Upper lobe of right lung (tissue), 1 donor: ENCODE measurements around the gene SIRT7. TPM values are rescaled to one million over a fixed set of nuclear protein-coding genes. Genes with fewer than 3 reads are reported as not detected.
"Not testable (repeated sequence)": the region's sequence is repeated elsewhere in the genome, so short reads cannot be mapped to it uniquely, and the experiment has no call there.

Source experiments
- ATAC-seq: fragments of 200-7000 bp; cut with Tn5 transposase; one replicate; pipeline ENCODE4 v1.9.1; 2020; ENCODE audit warnings: mild to moderate bottlenecking, moderate library complexity
- DNase-seq: peaks from one replicate; pipeline ENCODE4 v3.0.0-alpha.2; 2020
- H3K27ac ChIP-seq: fragments of 200-600 bp; one replicate; pipeline ENCODE4 v1.8.0; 2022
- H3K27me3 ChIP-seq: fragments of 200-600 bp; one replicate; pipeline ENCODE4 v1.8.0; 2022; ENCODE audit warnings: mild to moderate bottlenecking
- H3K36me3 ChIP-seq: fragments of 200-600 bp; one replicate; pipeline ENCODE4 v1.8.0; 2022
- H3K4me1 ChIP-seq: fragments of 200-600 bp; one replicate; pipeline ENCODE4 v1.8.0; 2022
- H3K4me3 ChIP-seq: fragments of 200-600 bp; one replicate; pipeline ENCODE4 v1.8.0; 2022; ENCODE audit warnings: mild to moderate bottlenecking
- H3K9me3 ChIP-seq: fragments of 200-600 bp; one replicate; pipeline ENCODE4 v1.8.0; 2022
- intact Hi-C: fragments of 100-400 bp; cut with DNase I; formaldehyde crosslinking; loops from one replicate; pipeline ENCODE4 v1.11.0; 2022
- total RNA-seq: library from RNA; stranded (reverse); fragmentation: NEBNext Ultra II Directional; extraction: Animal tissue kit (Norgen Biotek cat#: 25700); gene quantifications from one replicate; pipeline ENCODE4 v1.2.1, GENCODE V29; 2021
- TF ChIP-seq, protein P1 (sequence below): fragments of 200-600 bp; IDR thresholded peaks from one replicate; pipeline ENCODE4 v1.8.0; 2022; ENCODE audit warnings: antibody characterized with exemption
- donor health status: DM: no; HTN: yes; CAD: no; lungs with severe emphysema.

The SIRT7 gene
- total RNA-seq, 1 donor from 2014 or later: 27.5 TPM

DNA sequence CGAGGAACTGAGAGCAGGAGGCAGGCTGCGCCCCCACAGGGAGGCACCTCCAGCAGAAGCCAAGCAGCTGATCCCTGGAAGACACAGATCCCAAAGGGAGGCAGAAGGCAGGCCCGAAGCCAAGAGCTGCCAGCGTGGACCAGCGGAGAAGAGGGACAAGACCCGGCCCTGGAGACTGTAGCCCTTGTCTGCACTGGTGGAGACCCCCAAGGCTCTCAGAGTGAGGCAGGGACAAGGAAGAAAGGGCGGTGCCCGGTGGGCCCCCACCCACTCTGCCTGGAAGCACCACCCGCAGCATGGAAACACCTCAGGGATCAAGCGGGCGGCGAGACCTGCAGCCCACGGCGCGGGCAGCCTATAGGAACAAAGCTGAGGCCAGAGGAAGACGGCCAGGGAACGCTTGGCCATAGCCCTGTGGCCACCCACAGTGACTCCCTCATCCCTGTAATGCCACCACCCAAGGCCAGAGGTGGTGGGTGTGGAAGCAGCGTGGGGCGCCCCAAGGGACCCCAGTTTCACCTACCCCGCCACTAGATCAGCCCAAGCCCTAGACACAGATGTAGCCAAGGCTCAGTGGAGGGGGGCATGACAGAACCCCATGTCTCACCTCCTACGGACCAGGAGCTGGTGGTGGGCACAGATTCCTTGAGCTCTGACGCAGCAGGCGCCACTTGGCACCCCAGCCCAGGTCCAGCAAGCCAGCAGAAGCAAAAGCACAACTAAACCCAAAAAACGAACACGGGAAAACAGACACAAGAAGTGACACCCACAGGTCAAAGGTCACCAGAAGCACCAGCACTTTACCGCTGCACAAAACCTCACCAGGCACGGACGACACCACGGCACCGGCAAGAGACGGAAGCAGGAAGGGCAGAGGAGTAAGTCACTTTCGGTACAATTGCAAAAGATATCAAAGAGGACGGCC, 2.9 kb upstream of the SIRT7 start:
- intact Hi-C loops: no loop called here
- Histone ChIP-seq H3K27me3 (no peaks in the 10 kb centered on the region), H3K27ac (no peak overlapping the region), H3K9me3 (no peaks in the 10 kb centered on the region), H3K4me3 (no peak overlapping the region), H3K4me1 (peaks cover 45% of the 10 kb centered on the region), H3K36me3 (peaks cover 15% of the 10 kb centered on the region)
- DNase-seq: no peak
- ATAC-seq: no peak
- TF ChIP-seq, protein P1, sequence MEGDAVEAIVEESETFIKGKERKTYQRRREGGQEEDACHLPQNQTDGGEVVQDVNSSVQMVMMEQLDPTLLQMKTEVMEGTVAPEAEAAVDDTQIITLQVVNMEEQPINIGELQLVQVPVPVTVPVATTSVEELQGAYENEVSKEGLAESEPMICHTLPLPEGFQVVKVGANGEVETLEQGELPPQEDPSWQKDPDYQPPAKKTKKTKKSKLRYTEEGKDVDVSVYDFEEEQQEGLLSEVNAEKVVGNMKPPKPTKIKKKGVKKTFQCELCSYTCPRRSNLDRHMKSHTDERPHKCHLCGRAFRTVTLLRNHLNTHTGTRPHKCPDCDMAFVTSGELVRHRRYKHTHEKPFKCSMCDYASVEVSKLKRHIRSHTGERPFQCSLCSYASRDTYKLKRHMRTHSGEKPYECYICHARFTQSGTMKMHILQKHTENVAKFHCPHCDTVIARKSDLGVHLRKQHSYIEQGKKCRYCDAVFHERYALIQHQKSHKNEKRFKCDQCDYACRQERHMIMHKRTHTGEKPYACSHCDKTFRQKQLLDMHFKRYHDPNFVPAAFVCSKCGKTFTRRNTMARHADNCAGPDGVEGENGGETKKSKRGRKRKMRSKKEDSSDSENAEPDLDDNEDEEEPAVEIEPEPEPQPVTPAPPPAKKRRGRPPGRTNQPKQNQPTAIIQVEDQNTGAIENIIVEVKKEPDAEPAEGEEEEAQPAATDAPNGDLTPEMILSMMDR: no peak

DNA sequence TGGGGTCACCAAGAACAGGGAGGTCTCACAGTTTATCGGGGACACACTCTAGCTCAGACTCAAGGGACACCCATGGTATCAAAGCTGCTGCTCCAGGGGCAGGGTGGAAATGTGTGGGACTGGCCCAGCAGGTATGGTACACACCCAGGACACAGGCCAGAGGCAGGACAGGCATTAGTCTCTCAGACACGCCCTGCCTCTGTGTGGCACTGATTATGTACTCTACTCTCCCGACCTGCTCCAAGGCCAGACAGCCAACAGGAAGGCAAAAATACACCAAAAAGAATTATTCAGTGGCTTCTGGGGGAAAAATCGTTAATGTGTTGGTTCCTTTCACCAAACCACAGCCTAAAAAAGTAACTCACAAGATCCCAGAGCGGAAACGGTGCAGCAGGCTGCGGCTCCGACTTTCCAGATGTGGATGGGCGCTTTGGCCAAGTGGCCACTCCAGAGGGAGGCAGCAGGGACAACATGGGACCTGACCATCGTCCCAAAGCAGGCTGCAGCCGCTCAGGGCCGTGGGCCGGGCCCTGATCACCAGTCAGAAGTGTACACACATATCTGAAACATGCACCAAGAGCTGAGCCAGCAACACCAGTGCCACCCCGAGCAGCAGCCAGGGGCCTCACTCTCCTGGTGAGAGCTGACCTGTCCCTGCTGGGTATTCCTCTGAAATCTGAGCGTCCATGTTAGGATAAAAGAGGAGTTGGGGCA, 1.0 kb upstream of the SIRT7 start:
- peaks cover 30% of the 10 kb centered on the region for H3K36me3 ChIP-seq
- TF ChIP-seq, protein P1: no peak
- H3K4me3 ChIP-seq: no peak overlapping the region
- ATAC-seq (no peak), DNase-seq (no peak)
- no peaks in the 10 kb centered on the region for H3K9me3 ChIP-seq
- intact Hi-C loops: no loop called here
- no peak overlapping the region for H3K27ac ChIP-seq
- no peaks in the 10 kb centered on the region for H3K27me3 ChIP-seq
- peaks cover 28% of the 10 kb centered on the region for H3K4me1 ChIP-seq

DNA sequence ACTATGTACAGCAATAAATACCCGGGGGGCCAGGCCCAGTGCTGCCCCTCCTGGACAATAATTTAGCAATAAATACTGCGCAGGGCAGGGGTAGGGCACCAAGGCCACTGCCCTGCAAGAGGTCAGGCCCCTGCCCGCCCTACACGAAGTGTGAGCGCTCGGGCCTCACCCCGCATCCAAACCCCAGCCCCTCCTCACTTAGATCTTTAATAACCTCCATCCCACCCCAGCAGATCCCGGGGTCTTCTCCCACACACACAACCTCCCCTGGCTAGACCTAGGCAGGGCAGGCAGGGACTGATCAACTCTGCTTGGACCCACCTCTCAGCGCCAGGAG, 325 bp upstream of the SIRT7 start:
- peak overlapping the region; percentile 28 for H3K27ac ChIP-seq
- H3K4me3 ChIP-seq: peak overlapping the region; percentile 77
- H3K9me3 ChIP-seq, DNase-seq, H3K27me3 ChIP-seq, intact Hi-C loops: not testable (repeated sequence)
- peaks cover 21% of the 10 kb centered on the region for H3K4me1 ChIP-seq
- H3K36me3 ChIP-seq: peaks cover 36% of the 10 kb centered on the region
- ATAC-seq: peak; percentile 1

DNA sequence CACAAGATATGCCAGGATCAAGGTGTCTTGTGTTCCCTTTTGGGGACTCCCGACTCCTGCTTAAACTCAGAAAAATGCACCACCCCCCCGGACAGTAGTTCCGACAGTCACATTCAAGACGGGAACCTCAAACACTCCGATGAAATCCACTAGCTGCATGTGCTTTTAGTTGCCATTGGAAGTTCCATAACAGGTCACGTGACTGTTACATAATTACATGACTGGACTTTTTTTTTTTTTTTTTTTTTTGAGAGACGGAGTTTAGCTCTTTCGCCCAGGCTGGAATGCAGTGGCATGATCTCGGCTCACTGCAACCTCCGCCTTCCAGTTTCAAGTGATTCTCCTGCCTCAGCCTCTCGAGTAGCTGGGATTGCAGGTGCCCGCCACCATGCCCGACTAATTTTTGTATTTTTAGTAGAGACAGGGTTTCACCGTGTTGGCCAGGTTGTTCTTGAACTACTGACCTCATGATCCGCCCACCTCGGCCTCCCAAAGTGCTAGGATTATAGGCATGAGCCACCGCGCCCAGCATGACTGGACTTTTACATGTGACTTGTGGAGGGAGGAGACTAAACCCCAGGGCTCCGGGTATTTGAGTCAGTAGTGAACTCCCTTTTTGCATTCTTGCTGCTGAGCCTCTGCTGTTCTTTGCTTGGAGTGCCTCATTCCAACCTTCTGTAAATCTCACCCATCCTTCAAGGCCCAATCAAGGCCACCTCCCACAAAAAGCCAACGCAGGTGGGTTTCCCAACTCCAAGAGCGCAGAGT, 1.6 kb downstream of the SIRT7 start:
- DNase-seq (no peak), ATAC-seq (peak; percentile 4)
- peaks cover 48% of the 10 kb centered on the region for H3K36me3 ChIP-seq
- peak overlapping the region; percentile 77 for H3K4me3 ChIP-seq
- no peaks in the 10 kb centered on the region for H3K9me3 ChIP-seq
- H3K4me1 ChIP-seq: peaks cover 19% of the 10 kb centered on the region
- TF ChIP-seq, protein P1: no peak
- H3K27me3 ChIP-seq: no peaks in the 10 kb centered on the region
- H3K27ac ChIP-seq: no peak overlapping the region
- intact Hi-C loops: no loop called here

DNA sequence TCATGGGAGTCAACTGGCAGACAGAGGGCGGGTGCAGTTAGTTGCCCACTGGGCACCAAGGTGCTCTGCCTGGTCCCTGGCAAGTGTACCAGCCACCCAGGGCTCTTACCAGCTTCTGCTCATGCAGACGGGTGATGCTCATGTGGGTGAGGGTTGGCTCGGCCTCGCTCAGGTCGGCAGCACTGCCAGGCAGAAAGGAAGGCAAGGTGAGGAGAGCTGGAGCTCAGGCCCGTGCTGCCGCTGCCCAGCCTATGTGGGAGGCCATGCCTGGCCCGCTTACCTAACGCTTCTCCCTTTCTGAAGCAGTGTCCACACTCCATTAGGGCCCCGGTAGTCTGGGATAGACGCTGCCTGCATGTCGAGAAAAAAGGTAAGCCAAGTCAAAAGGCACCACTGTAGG, 2.6 kb downstream of the SIRT7 start:
- Histone ChIP-seq H3K4me1 (peaks cover 22% of the 10 kb centered on the region), H3K9me3 (no peaks in the 10 kb centered on the region), H3K36me3 (peaks cover 38% of the 10 kb centered on the region), H3K4me3 (no peak overlapping the region), H3K27ac (no peak overlapping the region), H3K27me3 (no peaks in the 10 kb centered on the region)
- no peak for ATAC-seq
- no peak for DNase-seq
- TF ChIP-seq, protein P1: no peak
- intact Hi-C loops: no loop called here
